Inflammatory macrophage treated with lipopolysaccharide for 4 hours (primary cell): ENCODE results near the gene TSPAN8.
"Not testable (repeated sequence)": the region's sequence is repeated elsewhere in the genome, so short reads cannot be mapped to it uniquely, and the experiment has no call there.

Experiments used
- DNase-seq: peaks from one replicate; pipeline ENCODE4 v3.0.0-alpha.2; 2020

TSPAN8 gene

DNA sequence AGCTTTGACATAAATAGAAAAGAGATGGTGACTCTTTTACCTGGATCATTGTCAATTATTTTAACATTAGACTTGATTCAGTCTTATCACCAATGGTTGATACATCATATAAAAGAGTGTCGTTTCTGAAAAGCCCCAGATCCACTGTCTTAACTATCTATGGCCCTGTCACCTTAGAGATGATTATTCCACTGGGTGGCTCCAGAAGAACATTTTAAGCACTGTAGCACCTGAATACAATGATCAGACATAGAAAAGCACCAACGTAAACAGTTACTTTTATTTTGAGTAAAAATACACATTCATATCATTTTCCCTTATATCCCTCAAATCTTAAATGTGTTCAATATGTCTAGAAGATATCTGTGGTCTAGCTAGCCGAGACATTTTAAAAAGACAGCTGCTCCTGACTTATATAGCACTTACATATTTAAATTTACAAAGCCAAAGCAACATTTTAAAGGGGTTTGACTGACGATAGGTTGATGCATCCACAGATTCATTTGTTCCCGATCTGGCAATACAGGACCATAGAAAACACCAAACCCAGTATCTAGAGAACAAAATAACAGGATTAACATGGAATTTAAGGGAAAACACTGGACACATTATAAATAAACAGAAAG is 32.9 kb downstream of the TSPAN8 start:
- DNase-seq = no peak

DNA sequence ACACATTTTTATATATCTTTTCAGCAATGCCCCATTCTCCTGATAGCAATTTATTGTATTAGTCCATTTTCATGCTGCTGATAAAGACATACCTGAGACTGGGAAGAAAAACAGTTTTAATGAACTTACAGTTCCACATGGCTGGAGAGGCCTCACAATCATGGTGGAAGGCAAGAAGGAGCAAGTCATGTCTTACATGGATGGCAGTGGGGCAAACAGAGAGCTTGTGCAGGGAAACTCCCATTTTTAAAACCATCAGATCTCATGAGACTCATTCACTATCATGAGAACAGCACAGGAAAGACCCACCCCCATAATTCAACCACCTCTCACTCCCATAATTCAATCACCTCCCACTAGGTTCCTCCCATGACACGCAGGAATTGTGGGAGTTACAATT is 44.7 kb downstream of the TSPAN8 start:
- DNase-seq = not testable (repeated sequence)

GRCh38 chr12:71109834-71110233 is 48.0 kb downstream of the TSPAN8 start:
- no peak for DNase-seq

GRCh38 chr12:71108355-71108754 is 49.4 kb downstream of the TSPAN8 start:
- DNase-seq = no peak

GRCh38 chr12:71107936-71108335 is 49.9 kb downstream of the TSPAN8 start:
- DNase-seq = no peak

GRCh38 chr12:71105956-71106355 is 51.8 kb downstream of the TSPAN8 start:
- DNase-seq = no peak

DNA sequence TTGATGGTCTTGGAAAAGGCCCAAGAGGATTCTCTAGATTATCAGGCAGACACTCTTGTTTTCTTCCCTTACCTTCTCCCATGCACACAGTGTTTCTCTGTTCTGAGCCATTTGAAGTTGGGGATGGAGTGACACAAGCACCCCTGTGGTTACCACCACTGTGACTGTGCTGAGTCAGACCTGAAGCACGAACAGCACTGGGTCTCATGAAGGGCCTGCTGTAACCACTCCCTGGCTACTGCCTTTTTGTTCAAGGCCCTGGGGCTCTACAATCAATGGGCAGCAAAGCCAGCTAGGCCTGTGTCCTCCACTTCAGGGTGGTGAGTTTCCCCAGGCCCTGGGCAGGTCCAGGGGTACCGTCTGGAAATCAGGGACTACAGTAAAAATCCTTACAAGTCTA is 65.5 kb downstream of the TSPAN8 start:
- no peak for DNase-seq

DNA sequence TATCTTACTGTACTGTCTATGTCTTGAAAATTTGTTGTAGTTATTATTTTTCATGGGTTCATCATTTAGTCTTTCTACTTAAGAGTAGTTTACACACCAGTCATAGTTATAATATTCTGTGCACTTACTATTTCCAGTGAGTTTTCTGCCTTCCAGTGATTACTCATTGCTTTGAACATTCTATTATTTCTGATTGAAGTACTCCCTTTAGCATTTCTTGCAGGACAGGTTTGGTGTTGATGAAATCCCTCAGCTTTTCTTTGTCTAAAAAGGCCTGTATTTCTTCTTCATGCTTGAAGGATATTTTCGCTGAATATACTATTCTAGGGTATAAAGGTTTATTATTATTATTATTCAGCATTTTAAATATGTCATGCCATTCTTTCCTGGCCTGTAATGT is 66.8 kb downstream of the TSPAN8 start:
- no peak for DNase-seq

DNA sequence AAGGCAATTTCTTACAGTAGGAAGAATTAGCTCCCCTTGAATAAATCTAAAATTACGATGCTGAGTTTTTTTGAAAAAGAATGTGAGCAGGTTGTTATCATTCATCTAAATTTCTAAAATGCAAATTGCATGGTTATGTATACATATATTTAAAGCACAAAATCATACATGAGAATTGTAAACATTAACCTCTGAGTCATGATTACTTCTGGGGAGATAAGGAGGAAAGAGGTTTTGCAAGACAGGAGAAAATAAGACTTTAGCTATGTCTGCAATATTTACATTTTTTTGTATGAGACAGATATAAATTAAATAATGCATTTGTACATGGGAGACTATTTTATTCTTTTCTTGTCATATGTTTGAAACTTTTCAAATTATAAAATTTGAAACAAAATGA is 72.2 kb downstream of the TSPAN8 start:
- DNase-seq = no peak

DNA sequence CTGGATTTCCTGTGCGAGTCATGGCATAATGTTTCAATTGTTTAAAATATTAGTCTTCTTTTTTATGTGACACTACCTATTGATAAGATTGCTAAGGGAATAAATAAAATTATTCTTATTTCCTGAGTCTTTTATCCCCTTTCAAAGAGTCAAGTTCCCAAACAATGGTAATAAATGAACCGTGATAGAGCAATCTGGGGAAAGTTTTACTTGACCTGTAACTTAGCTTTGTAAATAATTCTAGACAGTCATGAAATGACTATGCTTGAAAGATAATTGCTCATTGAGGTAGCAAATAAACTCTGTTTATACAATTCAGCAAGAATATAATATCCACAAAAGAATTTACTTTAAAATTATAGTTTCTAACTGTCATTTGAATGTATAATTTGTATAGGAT is 82.1 kb downstream of the TSPAN8 start:
- DNase-seq = no peak
